Right lobe of liver (tissue), 6 donors: Measurements from ENCODE around the gene CAPN6. TPM values are rescaled to one million over a fixed set of nuclear protein-coding genes. Genes with fewer than 3 reads are reported as not detected.

Experiments used
- ATAC-seq, 4 donors: fragments of 200-7000 bp; cut with Tn5 transposase; one replicate each; pipeline ENCODE4 v1.9.1; 2020; ENCODE audit warnings: mild to moderate bottlenecking in 4 of 4, moderate library complexity in 4 of 4
- DNase-seq, 3 donors: peaks; one replicate each; pipeline ENCODE4 v3.0.0-alpha.2; 2020
- H3K27ac ChIP-seq, 3 donors: fragments of 200-600 bp; one replicate each; pipeline ENCODE4 v1.8.0; 2022
- H3K27me3 ChIP-seq, 2 donors: fragments of 200-600 bp; one replicate each; pipeline ENCODE4 v1.8.0; 2022
- H3K36me3 ChIP-seq, 4 donors: fragments of 200-600 bp; sonication (generic) in 1 of 4; one replicate each; pipeline versions ENCODE4 v1.5.1 to v1.8.0; 2017 to 2022; ENCODE audit warnings: control low read depth in 1 of 4
- H3K4me1 ChIP-seq, 4 donors: fragments of 200-600 bp; sonication (generic) in 1 of 4; one replicate each; pipeline versions ENCODE4 v1.5.1 to v1.8.0; 2017 to 2022; ENCODE audit warnings: control low read depth in 1 of 4
- H3K4me3 ChIP-seq, 3 donors: fragments of 200-600 bp; one replicate each; pipeline ENCODE4 v1.8.0; 2022
- H3K9me3 ChIP-seq, 4 donors: fragments of 200-600 bp; sonication (generic) in 1 of 4; one replicate each; pipeline versions ENCODE4 v1.5.1 to v1.8.0; 2017 to 2022; ENCODE audit warnings: control low read depth in 1 of 4
- CTCF ChIP-seq, 4 donors: fragments of 200-600 bp in 3 of 4; fragments of 450-650 bp in 1 of 4; IDR thresholded peaks; one replicate each; pipeline versions ENCODE4 v1.5.1 to v1.8.0; 2016 to 2022; ENCODE audit warnings: antibody characterized with exemption in 4 of 4, mild to moderate bottlenecking in 2 of 4
- POLR2A ChIP-seq: fragments of 450-650 bp; IDR thresholded peaks from one replicate; pipeline ENCODE4 v1.6.1; 2017; ENCODE audit warnings: antibody characterized with exemption, mild to moderate bottlenecking
- WGBS: methylation state at CpG from one replicate; pipeline ENCODE4 v1.1.6; 2018; ENCODE audit warnings: low coverage, low lambda C conversion rate; ENCODE audit not compliant: insufficient coverage; ENCODE audit errors: missing lambda C conversion rate; 5-methylcytosine and 5-hydroxymethylcytosine counted together
- intact Hi-C, 2 donors: fragments of 100-400 bp; cut with DNase I; formaldehyde crosslinking; loops; one replicate each; pipeline versions ENCODE4 v1.11.2 to v1.14.1; 2022
- total RNA-seq, 6 experiments: library from RNA; depleted of rRNA in 2 of 6; stranded (reverse); fragments of >200 nt in 2 of 6; fragmentation: NEBNext Ultra II Directional in 3 of 6; extraction: Animal tissue kit (Norgen Biotek cat#: 25700) in 3 of 6; gene quantifications; one replicate each; pipeline versions ENCODE4 v1.1.0 to v1.2.4, GENCODE V29; 2016 to 2023
- donor health status: DM: no; HTN: yes; CAD: no.
- donor health status: DM: no; HTN: no; CAD: no.
- donor health status: DM: no; HTN: no; CAD: no.
- donor health status: DM: no; HTN: yes; CAD: no.
- donor health status: DM: no; HTN: yes; CAD: no.

The CAPN6 gene
- total RNA-seq, 6 experiments from 2014 or later, result 0.12 to 0.44 (median 0.17) TPM

- Histone ChIP-seq H3K4me3 (no peak overlapping the region), H3K36me3 (no peaks in the 10 kb centered on the region), H3K9me3 (no peaks in the 10 kb centered on the region), H3K27me3 (no peaks in the 10 kb centered on the region), H3K27ac (no peak overlapping the region), H3K4me1 (no peaks in the 10 kb centered on the region)
- 34% methylated on average over 2 of the region's 2 CpGs for WGBS
- ATAC-seq, result no peak
- TF ChIP-seq POLR2A (no peak), CTCF (IDR thresholded peaks at IDR 0.05) (no peak)
- intact Hi-C loops, result no loop called here
- no peak for DNase-seq
These were observed 5.9 kb downstream of the CAPN6 start for GRCh38 chrX:111264385-111264784.

- Histone ChIP-seq H3K27me3 (no peaks in the 10 kb centered on the region), H3K4me1 (no peaks in the 10 kb centered on the region), H3K27ac (no peak overlapping the region), H3K4me3 (no peak overlapping the region), H3K9me3 (no peaks in the 10 kb centered on the region), H3K36me3 (no peaks in the 10 kb centered on the region)
- TF ChIP-seq CTCF (IDR thresholded peaks at IDR 0.05) (no peak), POLR2A (no peak)
- 46% methylated on average over 3 of the region's 3 CpGs for WGBS
- no peak for DNase-seq
- no peak for ATAC-seq
- intact Hi-C loops, result no loop called here
These were observed 8.2 kb downstream of the CAPN6 start for GRCh38 chrX:111262086-111262485.

- H3K4me1 ChIP-seq, result no peaks in the 10 kb centered on the region
- H3K9me3 ChIP-seq, result no peaks in the 10 kb centered on the region
- no peak overlapping the region for H3K27ac ChIP-seq
- no peaks in the 10 kb centered on the region for H3K27me3 ChIP-seq
- intact Hi-C loops, result no loop called here
- ATAC-seq (no peak), DNase-seq (no peak)
- no peak for TF ChIP-seq POLR2A
- no peak for TF ChIP-seq CTCF (IDR thresholded peaks at IDR 0.05)
- H3K36me3 ChIP-seq, result no peaks in the 10 kb centered on the region
- 61% methylated on average over 3 of the region's 3 CpGs for WGBS
- H3K4me3 ChIP-seq, result no peak overlapping the region
These were observed 9.8 kb downstream of the CAPN6 start for GRCh38 chrX:111260451-111260850.

- Histone ChIP-seq H3K9me3 (no peaks in the 10 kb centered on the region), H3K27ac (no peak overlapping the region), H3K36me3 (no peaks in the 10 kb centered on the region), H3K27me3 (no peaks in the 10 kb centered on the region), H3K4me3 (no peak overlapping the region), H3K4me1 (no peaks in the 10 kb centered on the region)
- intact Hi-C loops, result no loop called here
- ATAC-seq (no peak), DNase-seq (no peak)
- WGBS, result 66% methylated on average over 3 of the region's 3 CpGs
- no peak for TF ChIP-seq CTCF (IDR thresholded peaks at IDR 0.05)
- TF ChIP-seq POLR2A, result no peak
These were observed 10.7 kb downstream of the CAPN6 start for GRCh38 chrX:111259559-111259958.

GRCh38 chrX:111257733-111258132 is 12.6 kb downstream of the CAPN6 start:
- Histone ChIP-seq H3K27ac (no peak overlapping the region), H3K27me3 (no peaks in the 10 kb centered on the region), H3K4me1 (no peaks in the 10 kb centered on the region), H3K36me3 (no peaks in the 10 kb centered on the region), H3K4me3 (no peak overlapping the region), H3K9me3 (no peaks in the 10 kb centered on the region)
- WGBS, result 27% methylated on average over 1 of the region's 3 CpGs
- TF ChIP-seq CTCF (IDR thresholded peaks at IDR 0.05), result no peak
- no peak for TF ChIP-seq POLR2A
- DNase-seq (no peak), ATAC-seq (no peak)
- intact Hi-C loops, result no loop called here
